Lower leg skin (tissue), 3 donors: ENCODE measurements around the gene TAS2R31.
"Not testable (repeated sequence)": the region's sequence is repeated elsewhere in the genome, so short reads cannot be mapped to it uniquely, and the experiment has no call there.

ENCODE experiments used
- POLR2A ChIP-seq, 2 donors: fragments of 450-650 bp; IDR thresholded peaks; one replicate each; pipeline ENCODE4 v1.6.1; 2016 to 2017; ENCODE audit warnings: antibody characterized with exemption in 2 of 2, mild to moderate bottlenecking in 1 of 2, moderate library complexity in 1 of 2
- TF ChIP-seq, protein P1 (sequence below), 3 donors: fragments of 450-650 bp; IDR thresholded peaks; one replicate each; pipeline ENCODE4 v1.5.1; 2016; ENCODE audit warnings: antibody characterized with exemption in 3 of 3, mild to moderate bottlenecking in 3 of 3, moderate library complexity in 2 of 3

GRCh38 chr12:11041366-11041765 is 10.2 kb upstream of the TAS2R31 start:
- TF ChIP-seq, protein P1, sequence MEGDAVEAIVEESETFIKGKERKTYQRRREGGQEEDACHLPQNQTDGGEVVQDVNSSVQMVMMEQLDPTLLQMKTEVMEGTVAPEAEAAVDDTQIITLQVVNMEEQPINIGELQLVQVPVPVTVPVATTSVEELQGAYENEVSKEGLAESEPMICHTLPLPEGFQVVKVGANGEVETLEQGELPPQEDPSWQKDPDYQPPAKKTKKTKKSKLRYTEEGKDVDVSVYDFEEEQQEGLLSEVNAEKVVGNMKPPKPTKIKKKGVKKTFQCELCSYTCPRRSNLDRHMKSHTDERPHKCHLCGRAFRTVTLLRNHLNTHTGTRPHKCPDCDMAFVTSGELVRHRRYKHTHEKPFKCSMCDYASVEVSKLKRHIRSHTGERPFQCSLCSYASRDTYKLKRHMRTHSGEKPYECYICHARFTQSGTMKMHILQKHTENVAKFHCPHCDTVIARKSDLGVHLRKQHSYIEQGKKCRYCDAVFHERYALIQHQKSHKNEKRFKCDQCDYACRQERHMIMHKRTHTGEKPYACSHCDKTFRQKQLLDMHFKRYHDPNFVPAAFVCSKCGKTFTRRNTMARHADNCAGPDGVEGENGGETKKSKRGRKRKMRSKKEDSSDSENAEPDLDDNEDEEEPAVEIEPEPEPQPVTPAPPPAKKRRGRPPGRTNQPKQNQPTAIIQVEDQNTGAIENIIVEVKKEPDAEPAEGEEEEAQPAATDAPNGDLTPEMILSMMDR (IDR thresholded peaks at IDR 0.05) = not testable (repeated sequence)
- TF ChIP-seq POLR2A (IDR thresholded peaks at IDR 0.05) = not testable (repeated sequence)
